GM21576 (cell line): ENCODE data around the gene TRAPPC2L.

Experiments
- ATAC-seq: cut with Tn5 transposase; IDR thresholded peaks from one replicate; pipeline ENCODE4 v1.9.1; 2021; ENCODE audit warnings: mild to moderate bottlenecking, moderate library complexity; ENCODE audit not compliant: unreplicated experiment

TRAPPC2L gene

DNA sequence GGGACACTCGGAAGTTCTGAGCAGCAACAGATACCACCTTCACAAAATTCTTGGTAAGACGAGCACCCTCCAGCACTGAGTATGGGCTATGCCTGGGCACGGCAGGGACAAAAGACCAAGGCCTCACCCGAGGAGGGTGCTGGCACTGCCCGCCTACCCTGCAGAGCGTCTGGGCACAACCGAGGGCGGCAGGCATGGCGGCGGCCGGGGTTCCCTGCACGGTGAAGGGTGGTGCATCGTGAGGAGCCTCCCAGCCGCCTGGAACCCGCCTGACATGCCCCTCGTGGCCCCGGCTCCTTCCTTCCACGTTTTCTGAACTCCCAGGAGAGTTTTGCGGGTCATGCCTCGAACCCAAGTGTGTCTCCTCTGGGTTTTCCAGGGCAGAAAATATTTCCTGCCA lies 19.1 kb upstream of the TRAPPC2L start:
- no peak for ATAC-seq

DNA sequence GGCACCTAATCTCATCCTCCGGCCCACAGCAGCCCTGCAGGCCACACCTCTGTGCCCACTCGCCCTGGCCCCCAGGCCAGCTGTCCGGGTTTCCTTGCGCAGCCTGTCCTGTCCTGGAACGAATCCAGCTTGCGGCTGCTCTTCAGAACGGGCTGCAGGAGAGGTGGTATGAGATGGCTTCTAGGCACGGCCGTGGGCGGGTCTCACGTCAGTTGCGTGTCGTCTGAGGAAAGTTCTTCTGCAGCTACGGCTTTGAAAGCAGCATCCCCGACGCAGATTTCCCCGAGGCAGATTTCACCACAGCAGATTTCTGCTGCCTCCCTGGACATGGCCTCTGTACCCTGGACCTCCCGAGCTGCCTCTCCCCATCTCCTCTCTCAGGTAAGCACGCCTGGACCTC lies 18.4 kb upstream of the TRAPPC2L start:
- ATAC-seq = no peak

DNA sequence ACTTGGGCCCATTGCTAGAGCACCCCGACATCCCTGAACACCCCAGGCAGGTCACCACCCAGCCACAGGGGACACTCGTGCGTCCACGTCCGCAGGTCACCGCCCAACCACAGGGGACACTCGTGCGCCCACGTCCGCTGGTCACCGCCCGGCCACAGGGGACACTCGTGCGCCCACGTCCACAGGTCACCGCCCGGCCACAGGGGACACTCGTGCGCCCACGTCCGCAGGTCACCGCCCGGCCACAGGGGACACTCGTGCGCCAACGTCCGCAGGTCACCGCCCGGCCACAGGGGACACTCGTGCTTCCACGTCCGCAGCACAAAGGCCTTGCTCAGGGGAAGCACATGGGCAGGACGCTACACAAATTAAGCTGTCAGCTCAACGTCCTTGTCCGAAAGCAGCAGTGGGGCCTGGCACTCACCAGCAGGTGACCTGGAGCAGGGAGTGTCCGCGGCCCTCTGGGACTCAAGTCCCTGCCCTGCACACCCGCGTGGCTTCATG lies 17.8 kb upstream of the TRAPPC2L start:
- ATAC-seq = no peak

DNA sequence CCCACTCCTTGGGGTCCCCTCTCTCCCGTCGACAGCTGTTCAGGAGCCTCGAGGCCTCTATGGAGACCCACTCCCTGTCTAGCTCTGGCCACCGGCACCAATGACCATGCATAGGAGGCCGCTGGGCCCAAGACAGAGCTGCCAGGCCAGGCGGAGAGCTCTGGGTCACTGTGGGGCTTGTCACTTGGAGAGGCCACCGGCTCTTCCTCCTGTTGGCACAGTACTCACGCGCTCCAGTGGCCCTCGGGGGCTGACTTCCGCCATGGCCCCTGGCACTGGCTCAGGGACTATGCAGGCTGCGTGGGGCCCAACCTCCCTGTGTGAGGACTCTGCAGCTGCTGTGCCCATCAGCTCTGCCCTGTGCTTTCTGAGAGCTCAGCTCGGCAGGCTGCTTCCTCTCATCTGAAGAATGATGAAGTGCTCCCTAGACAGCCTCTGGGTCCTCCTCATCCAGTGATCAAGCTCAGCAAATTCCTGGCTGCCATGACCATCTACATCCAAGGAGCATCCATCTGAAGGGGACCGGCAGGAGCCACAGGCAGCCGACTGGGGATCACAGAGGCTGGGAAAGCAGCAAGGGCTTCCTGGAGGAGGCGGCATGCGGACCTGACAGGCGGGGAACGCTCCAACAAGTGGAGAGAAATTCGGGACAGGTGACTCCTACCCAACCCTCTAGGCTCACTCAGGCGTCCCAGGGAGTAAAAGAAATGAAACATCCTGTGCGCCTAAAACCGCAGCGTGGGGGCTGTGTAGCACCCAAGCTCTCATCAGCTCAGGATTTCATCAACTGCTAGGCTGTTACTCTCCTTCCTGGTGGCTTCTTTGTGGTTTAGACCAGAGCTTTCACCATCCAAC lies 17.0 kb upstream of the TRAPPC2L start:
- ATAC-seq = no peak

DNA sequence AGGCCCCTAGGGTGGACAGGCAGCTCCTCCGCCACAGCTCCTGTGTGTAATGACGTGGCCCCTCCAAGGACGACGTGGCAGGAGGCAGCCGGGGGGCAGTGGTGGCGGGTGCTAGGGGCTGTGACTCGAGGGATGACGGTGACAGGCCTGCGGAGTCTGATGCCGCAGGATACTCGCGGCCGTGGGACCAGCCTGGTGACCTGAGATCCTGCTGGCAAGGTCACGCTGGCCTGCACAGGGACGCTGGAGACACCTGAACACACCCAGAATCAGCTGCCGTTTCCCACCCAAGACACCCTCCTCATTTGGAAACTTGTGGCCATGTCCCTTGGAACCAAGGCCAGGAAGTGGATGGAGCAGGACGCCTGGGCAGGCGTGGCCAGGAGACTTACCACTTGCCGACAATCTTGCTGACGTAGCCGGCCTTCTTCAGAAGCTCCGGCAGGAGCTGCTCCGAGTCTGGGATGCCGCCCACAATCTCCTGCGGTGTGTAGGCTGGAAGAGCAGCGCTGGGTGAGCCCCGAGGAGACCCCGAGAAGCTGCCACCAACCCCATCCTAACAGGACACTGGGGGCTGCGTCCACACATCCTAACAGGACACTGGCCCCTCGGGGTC lies 16.2 kb upstream of the TRAPPC2L start:
- ATAC-seq = no peak

DNA sequence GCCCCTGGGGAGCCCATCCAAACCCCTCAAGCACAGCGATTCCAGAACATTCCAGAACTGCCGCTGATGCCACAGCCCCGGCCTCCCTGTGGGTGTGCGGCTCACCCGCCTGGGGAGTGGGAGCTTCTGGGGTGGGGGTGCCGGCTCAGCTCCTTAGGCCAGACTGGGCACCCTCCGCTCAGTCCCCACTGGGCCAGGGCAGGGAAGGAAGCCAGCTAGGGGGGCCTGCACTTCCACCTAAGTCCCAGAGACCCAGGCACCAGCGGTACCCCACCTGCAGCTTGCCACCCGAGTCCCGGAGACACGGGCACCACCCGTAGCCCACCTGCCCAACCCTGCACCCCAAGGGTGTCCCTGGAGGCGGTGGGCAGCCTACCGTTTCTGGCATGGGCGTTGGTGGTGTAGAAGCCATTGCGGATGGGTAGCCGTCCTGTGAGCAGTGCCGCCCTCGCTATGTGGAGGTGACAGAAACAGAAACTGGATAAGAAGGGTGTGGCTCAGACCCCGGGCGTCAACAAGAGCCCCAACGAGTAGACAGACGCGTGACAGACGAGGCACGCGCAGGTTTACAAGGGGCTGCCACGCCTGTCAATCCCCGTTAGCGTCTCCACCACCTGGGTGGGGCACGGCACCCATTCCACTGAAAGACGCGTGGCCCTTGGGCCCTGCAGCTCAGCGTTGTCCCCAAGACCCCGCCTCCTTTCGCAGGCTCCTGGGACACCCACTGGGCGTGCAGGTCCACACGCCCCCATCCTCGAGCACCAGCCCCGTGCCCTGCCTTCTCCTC lies 15.2 kb upstream of the TRAPPC2L start:
- ATAC-seq = no peak

DNA sequence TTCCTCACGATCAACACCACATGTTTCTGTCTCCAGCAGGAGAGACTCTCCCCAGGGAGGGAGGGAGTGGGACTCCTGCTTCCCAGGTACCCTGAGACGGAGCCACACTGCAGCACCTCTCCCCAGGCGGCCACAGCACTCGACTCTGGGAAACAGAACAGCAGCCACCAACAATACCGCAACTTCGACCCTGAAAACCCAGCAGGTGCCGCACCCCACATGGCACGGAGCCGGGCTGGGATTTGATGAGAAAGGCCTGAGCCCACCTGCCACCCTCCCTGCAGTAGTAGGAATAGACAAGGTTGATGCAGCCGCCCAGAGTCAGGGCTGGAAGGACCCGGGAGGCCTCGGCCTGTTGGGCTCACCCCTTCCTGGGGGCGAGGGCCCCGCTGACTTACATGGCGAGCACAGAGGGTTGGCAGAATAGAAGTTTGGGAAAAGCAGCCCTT lies 14.6 kb upstream of the TRAPPC2L start:
- no peak for ATAC-seq

DNA sequence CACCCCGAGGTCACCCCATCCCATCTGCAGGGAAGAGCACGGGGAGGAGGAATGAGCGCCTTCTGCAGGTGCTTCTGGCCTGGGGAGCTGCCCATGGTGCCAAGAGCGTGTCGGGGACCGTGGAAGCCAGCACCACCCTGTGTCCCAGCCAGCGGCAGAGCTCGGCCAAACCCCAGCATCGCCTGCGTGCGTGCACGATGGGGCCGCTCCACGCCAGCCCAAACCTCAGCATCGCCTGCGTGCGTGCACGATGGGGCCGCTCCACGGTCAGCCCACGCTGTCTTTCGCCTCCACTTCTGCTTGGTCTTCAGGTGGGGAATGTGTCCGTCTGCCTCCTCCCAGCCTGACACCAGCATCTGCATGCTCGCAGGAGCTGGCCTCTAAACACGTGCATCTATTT lies 14.1 kb upstream of the TRAPPC2L start:
- no peak for ATAC-seq

DNA sequence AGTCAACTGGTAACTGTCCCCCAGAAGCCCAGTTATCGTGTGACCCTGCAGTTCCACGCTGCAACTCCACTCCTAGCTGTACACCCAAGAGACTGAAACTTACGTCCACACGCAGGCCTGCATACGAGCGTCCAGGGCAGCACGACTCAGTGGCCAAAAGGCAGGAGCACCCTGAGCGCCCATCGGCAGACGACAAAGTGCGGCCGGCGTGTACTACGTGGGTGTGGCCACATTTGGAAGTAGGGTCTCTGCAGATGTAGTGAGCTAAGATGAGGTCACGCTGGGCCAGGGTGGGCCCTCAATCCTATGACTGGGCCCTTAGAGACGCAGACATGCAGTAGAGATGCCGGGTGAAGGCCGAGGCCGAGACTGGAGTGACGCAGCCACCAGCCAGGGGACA lies 13.7 kb upstream of the TRAPPC2L start:
- ATAC-seq = no peak

DNA sequence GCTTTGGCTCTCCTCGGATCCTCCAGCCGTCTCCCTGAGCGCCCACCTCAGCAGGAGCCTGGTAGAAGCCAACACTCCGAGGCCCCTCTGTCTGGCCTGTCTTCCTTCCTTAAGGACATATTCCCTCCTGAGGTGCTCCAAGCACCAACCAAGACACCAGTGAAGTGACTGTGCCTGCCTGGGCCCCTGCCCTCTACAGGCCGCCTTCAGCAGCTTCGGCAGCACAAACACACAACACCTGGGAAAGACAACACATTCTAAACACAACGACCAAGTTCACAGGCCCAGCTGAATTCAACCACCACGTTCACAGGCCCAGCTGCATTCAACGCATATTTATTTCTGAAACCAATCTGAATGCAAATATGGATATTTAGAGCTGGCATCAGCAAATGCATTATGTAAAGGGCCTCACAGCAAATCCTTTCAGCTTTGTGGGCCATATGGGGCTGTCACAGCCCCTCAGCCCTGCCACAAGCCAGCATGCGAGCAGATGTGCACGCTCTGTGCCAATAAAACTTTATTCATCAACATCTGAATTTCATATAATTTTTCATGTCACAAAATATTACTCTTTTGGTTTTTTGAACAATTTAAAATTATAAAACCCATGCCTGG lies 12.4 kb upstream of the TRAPPC2L start:
- ATAC-seq = no peak

DNA sequence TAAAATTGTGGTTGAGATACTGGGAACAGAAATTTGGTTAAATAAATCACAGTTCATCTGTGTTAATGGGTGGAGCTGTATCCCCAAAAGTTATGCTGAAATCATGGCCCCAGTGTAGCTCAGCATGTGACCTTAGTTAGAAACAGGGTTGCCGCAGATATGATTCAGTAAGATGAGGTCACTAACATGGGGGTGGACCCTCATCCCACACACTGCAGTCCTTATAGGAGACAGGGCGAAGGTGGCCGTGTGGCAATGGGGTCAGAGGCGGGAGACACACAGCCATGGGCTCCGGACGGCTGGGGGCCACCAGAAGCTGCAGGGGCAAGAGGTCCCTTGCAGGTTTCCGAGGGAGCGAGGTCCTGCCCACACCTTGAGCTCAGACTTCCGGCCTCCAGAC lies 10.8 kb upstream of the TRAPPC2L start:
- ATAC-seq = no peak

DNA sequence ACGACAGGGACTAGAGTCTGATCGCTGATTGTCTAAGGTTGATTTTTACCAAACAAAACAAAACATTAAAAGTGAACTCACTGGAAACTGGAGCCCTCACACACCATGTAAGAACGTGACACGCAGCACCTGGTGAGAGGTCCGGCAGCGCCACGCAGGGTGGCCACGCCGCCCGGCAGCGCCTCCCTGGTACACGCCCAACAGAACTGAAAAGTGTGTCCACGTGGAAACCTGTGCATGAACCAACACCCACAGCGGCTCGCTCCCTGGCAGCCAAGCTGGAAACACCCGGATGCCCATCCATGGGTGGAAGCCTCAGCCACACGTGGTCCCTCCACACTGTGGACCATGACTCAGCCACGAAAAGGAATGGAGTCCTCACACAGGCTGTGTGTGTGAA lies 9.3 kb upstream of the TRAPPC2L start:
- no peak for ATAC-seq

DNA sequence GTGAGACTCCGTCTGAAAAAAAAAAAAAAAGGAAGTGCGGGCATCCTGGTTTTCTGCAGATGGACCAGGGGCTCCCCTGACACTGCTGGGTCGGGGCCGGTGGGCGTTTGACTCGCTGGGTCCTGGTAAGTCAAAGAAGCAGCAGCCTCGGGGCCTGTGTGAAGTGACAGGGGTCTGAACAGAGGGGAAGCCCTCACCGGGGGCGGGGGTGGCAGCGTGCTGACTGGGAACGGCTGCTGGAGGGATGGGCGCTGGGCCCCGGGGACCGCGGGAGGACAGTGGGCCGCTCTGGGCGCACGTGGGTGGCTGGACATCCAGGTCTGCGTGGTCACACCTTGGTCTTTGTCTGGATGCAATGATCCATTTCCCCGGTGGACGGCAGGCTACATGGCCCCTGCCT lies 8.4 kb upstream of the TRAPPC2L start:
- no peak for ATAC-seq

DNA sequence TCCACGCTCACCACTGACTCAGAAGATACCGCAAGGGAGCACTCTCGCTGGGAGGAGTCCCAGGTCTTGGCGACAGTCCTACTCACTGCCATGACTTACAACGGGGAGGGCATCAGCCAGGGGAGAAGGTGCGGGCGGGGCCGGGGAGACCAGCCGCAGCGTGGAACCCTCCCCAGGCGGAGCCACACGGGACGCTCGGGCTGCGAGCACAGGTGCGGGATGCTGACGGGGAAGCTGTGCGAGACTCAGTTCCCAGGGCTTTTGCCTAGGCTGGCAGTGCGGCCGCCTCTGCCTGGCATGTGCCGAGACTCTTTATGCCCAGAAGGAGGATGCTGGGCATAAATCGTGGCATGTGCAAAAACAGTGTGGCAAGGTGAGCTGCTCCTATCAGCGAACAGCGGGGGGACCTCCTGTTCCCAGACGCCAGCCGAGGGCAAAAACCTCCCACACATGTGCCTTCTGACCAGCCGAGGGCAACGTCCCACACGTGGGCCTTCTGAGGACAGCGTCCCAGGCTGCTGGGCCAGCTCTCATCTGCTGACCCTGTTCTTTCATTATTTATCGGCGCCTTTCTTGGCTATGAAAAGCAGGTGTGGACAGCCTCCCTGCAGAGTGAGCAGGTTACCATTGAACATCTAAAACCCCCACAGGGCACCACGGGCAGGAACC lies 6.3 kb upstream of the TRAPPC2L start:
- no peak for ATAC-seq

DNA sequence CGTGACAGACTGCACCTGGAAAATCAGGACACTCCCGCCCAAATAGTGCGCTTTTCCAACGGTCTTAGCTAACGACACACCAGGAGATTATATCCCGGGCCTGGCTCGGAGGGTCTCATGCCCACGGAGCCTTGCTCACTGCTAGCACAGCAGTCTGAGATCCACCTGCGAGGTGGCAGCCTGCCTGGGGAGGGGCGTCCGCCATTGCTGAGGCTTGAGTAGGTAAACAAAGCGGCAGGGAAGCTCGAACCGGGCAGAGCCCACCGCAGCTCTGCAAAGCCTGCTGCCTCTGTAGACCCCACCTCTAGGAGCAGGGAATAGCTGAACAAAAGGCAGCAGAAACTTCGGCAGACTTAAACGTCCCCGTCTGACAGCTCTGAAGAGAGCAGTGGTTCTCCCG lies 5.3 kb upstream of the TRAPPC2L start:
- no peak for ATAC-seq

DNA sequence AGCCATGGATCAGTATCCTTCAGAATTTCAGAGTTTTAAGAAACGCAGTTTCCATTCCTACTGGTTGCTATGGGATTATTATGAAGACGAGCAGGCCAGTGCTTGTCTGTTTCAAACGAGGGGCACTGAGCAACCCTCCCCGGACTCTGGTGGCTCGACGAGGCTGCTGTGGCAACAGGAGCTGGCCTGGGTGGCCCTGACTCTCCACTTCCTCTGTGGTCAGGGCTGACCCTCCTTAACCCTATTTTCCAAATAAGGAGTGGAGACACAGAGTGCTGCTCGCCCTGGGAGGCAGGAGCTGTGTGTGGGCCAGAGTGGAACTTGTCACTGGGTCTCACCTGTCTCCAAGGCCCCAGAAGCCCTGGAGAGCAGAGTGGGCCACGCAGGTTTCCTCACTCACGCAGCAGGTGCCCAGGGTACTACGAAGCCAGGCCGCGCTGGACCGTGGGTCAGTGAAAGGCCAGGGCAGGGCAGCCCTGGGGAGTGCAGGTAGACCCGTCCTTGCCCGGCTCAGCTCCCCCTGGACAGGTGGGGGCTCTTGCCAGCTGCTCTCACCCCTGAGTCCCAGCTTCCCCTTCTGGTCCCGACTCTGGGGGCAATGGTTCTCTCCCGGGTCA lies 3.5 kb upstream of the TRAPPC2L start:
- ATAC-seq = no peak

DNA sequence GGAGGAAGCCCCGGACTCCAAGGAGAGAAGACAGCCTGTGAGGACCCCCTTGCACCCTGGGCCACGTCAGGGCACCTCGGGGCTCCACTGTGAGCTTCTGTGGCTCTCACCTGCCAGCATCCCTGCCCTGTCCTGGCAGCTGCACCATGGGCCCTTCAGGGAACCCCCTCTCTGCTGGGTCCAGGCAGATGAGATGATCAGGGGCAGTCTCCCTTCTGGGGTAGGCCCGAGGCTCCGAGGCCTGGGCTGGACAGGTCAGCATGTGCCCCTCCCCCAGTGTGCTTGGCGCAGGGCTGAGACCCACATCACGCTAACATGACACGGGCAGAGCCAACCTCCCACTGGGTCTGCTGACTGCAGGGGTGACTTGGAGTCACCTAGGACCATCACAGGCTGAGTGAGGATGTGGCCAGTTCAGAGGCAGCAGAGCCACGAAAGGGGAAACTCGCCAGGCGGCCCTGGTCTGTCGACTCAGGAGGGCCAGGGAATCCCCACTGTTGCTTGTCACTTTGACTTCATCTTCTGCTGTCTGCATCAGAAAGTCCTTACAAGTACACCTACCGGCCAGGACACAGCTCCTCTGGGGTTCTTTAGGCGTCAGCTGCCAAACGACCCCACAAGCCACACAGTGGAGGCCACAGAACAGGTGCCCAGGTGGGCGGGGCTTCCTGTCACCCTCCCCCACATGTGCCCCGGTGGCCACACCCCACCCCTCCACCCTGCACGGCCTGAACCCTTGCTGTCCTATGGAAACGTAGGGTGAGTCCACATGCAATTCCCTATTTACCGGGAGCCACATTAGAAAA lies 2.4 kb upstream of the TRAPPC2L start:
- no peak for ATAC-seq

DNA sequence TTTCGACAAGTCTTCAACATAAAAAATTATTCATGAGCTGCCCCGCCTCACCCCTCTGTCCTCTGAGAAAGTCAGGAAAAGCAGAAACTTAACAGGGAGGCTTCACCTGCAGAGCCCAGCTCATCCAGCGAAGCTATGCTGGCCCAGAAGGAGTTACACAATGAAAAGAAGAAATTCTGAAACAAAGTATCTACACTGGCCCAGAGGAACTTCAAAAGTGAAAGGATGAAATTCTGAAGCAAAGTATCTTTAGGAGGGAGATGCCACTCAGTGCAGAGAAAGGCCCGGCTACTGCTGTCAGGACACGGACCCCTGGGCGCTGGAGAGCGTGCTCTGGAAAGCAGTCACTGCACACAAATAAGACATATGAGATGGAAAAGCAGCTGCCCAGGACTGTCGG lies 1.8 kb upstream of the TRAPPC2L start:
- no peak for ATAC-seq

DNA sequence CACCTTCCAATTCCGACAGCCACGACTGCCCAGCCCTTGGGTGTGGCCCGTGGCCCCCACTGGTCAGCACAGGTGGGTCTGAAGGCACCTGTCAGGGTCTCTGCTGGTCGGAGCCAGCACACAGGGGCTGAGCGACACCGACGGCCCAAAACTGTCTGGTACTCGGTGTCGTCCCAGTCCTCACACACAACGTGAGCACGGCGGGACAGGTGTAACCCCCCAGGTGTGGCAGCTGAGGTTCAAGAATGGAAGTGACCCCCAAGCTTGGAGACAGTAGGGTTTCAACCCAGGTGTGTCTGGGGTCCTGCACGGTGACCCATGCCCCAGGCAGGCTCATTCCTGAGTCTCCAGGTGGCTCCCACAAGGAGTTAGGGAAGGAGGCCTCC lies 1.2 kb upstream of the TRAPPC2L start:
- ATAC-seq = no peak
